ENCODE measurements around the gene RORB.

GRCh38 chr9:74512416-74512815 lies 15.3 kb downstream of the RORB start:
- TF ChIP-seq, protein P1, sequence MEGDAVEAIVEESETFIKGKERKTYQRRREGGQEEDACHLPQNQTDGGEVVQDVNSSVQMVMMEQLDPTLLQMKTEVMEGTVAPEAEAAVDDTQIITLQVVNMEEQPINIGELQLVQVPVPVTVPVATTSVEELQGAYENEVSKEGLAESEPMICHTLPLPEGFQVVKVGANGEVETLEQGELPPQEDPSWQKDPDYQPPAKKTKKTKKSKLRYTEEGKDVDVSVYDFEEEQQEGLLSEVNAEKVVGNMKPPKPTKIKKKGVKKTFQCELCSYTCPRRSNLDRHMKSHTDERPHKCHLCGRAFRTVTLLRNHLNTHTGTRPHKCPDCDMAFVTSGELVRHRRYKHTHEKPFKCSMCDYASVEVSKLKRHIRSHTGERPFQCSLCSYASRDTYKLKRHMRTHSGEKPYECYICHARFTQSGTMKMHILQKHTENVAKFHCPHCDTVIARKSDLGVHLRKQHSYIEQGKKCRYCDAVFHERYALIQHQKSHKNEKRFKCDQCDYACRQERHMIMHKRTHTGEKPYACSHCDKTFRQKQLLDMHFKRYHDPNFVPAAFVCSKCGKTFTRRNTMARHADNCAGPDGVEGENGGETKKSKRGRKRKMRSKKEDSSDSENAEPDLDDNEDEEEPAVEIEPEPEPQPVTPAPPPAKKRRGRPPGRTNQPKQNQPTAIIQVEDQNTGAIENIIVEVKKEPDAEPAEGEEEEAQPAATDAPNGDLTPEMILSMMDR (IDR thresholded peaks at IDR 0.05): no peak
- TF ChIP-seq REST (IDR thresholded peaks at IDR 0.05; ENCODE audit: insufficient read depth in 1 of 2, low read depth in 2 of 2, low read length in 1 of 2) (no peak), POLR2AphosphoS5 (IDR thresholded peaks at IDR 0.05; ENCODE audit: low read depth, low read length) (no peak), SIN3A (IDR thresholded peaks at IDR 0.05; ENCODE audit: borderline replicate concordance, insufficient read depth, low read depth, low read length) (no peak), TCF7L2 (IDR thresholded peaks at IDR 0.05; ENCODE audit: low read depth, low read length) (no peak)

Measured in Panc1 (cell line).